HG03060 (cell line): ENCODE measurements around the gene NHLRC4.
"Not testable (repeated sequence)": the region's sequence is repeated elsewhere in the genome, so short reads cannot be mapped to it uniquely, and the experiment has no call there.

Source experiments
- ATAC-seq: cut with Tn5 transposase; IDR thresholded peaks from one replicate; pipeline ENCODE4 v1.9.1; 2021; ENCODE audit warnings: low read depth, moderate number of reproducible peaks; ENCODE audit not compliant: unreplicated experiment

NHLRC4 gene

DNA sequence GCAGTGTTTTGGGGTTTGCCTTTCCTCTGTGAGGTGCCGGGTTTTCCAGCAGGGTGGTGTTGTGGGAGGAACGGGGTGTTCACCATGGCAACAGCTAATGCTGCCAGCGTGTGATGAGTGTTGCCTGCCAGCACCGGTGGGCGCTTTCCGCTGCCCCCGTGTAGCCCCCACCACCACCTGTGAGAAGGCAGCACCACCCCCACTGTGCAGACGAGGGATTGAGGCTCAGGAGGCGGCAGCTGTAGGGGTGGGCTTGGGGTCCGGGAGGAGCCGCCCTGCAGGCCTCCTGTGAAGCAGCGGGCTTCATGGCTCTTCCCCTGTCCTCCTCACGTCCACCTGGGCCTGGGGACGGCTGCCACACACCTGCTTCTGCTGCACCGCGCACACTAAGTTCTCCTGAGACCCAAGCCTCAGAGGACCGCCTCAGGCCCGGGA, 28.3 kb downstream of the NHLRC4 start:
- ATAC-seq: no peak

DNA sequence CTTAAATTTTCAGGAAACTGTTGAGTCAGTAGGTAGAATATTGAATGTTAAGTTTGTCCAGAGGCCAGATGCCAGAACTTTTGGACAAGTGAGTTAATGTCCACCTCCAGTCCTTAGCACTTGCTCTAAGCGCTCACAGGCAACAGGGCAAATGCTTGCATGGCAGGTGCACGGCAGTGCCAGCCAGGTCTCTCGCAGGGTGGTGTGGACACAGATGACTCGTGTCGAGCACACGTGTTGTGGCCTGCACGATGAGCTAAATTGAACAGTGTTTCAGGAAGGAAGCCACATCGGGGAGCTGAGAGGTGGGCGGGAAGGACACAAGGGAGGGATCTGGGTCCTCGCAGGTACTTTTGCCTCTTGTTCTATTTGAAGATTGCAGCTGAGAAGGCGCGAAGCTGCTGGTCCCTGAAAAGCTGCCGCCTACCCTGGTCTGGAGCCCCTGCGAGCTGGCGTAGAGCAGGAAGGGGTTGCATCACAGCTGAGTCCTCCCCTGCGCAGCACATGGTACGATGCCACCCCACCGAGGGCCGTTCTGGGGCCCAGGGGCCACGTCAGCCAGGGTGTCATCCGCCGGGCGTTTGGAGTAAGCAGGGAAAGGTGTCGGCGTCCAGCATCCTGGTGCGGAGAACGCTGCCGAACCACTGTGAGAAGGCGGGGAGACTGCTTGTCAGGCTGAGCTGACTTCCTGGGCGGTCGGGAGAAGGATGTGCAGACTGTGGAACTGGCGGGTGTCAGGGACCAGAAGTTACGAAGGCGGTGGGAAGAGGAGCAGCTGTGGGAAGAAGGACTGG, 29.3 kb downstream of the NHLRC4 start:
- no peak for ATAC-seq

DNA sequence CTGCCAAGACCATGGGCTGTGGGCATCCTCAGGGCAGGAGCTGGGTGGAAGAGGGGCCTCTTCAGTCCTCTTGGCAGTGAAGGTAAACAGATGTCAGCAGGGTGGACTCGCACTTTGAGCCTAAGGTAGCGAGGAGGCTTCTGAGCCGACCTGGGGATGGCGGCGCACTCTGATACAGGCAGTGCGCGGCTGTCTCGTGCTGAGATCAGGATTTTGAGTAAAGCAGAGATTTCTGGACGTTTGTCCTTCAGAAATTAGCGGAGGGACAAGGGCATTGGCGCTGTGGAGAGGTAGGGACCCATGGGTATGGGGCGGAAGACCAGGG, 29.9 kb downstream of the NHLRC4 start:
- no peak for ATAC-seq

DNA sequence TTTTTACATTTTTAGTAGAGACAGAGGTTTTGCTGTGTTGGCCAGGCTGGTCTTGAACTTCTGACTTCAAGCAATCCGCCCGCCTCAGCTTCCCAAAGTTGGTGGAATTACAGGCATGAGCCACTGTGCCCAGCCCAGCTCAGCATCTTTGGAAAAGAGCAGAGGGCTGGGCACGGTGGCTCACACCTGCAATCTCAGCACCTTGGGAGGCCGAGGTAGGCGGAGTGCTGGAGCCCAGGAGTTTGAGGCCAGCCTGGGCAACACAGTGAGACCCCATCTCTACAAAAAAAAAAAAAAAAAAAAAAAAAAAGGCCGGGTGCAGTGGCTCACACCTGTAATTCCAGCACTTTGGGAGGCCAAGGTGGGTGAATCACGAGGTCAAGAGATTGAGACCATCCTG, 30.9 kb downstream of the NHLRC4 start:
- not testable (repeated sequence) for ATAC-seq

DNA sequence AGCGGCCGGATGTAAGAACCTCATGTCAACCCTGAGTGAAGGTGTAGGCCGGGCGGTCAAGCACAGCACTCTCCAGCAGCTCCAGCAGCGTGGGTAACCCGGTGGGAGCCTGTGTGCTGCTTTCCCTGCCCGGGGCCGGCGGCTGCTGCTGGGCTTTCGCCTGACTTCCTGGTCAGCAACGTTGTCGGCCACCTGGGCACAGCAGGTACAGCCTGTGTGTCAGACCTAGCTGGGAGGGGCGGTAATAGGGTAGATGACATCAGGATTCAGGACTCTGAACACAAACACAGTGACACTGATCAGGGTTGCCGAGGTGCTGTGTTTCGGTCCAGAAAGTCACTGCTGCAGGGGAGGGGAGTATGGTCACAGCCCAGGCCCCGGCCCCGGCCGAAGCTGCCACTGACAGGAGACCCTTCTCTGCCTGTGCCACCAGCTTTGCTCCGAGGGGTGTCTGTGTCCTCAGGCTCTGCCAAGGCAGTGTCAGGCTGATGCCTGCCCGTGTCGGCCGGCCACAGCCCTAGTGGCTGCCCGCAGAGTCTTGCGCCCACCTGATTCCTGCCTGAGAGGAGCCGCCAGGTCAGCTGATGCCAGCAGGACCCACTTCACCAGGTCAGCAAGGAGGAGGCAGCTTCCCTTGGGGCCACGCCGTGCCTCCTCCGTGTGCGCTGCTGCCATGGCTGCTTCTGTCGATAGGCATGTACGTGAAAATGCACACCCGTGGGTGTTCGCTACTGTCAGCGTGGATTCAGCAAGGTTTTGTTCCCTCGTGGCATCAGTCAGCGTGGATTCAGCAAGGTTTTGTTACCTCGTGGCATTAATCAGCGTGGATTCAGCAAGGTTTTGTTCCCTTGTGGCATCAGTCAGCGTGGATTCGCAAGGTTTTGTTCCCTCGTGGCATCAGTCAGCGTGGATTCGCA, 32.3 kb downstream of the NHLRC4 start:
- ATAC-seq: no peak

DNA sequence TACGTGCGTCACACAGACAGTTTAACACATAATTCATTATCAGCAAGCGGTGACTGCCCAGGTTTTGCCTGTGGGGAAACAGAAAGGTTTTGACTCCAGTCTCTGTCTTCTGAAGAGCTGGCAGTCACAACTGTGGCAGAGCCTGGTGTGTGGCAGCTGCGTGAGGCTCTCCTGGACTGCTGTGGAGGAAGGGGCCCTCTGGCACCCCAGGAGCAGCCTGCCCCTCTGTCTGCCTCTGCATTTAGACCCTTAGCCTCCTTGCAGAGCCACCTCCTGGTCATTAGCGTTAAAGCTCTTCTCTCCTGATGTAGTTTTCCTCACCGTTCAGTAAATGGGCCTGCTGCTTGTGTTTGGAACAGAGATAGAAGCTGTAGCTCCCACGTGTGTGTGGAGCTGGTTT, 34.0 kb downstream of the NHLRC4 start:
- ATAC-seq: no peak

GRCh38 chr16:603933-604332, 37.1 kb downstream of the NHLRC4 start:
- no peak for ATAC-seq

DNA sequence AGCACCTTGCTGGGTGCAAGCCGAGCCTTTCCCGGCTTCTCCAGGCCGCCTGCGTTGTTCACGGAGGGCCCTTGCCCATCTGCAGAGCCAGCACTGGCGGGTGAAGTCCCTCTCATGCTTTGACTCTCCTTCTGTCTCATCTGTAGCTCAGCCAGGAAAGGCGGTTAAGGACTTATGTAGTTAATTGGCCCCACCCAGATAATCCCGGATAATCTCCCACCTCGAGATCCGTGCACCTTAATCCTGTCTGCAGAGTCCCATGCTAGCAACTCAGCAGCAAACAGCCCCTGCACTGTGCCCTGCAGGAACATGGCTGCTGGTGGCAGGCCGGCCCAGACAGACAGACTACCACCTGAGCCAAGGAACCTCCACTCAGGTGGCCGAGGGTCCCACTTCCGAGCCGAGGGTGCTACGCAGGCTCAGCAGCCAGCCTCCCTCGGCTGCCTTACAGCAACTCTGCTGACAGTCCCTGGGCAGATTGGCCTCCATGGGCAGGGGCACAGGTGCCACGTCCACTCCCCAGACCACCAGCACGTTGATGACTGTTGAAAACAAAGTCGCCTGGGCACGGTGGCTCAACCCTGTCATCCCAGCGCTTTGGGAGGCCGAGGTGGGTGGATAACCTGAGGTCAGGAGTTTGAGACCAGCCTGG, 40.0 kb downstream of the NHLRC4 start:
- no peak for ATAC-seq

DNA sequence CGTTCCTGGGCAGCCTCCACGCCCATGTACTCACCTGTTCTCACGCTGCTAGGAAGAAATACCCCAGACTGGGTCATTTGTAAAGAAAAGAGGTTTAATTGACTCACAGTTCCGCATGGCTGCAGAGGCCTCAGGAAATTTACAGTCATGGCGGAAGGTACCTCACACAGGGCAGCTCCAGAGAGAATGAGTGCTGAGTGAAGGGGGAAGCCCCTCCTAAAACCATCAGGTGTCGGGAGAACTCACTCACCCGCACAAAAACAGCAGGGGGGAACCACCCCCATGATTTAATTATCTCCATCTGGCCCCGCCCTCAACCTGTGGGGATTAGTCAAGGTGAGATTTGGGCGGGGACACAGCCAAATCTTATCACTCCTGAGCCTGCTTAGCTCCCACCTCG, 41.2 kb downstream of the NHLRC4 start:
- ATAC-seq: no peak

DNA sequence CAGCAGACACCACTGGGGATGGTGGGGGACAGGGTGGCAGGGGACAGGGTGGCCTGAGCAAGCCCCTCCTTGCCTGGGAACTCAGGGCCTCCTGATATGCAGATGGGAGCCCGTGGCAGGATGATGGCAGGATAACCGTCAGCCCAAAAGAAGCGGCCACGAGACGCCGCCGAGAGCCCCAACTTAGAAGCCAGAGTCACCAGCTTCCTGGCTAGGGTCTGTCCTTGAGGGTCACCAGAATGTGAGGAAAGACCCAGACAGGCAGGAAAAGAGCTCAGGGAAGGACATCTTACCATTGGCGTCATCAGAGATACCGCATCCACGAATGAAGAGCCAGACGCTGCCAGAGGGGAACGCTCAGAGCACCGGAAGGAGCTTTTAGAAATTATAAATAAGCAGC, 42.5 kb downstream of the NHLRC4 start:
- ATAC-seq: no peak

- ATAC-seq: no peak
Observed at GRCh38 chr16:609984-610383, 43.2 kb downstream of the NHLRC4 start.

DNA sequence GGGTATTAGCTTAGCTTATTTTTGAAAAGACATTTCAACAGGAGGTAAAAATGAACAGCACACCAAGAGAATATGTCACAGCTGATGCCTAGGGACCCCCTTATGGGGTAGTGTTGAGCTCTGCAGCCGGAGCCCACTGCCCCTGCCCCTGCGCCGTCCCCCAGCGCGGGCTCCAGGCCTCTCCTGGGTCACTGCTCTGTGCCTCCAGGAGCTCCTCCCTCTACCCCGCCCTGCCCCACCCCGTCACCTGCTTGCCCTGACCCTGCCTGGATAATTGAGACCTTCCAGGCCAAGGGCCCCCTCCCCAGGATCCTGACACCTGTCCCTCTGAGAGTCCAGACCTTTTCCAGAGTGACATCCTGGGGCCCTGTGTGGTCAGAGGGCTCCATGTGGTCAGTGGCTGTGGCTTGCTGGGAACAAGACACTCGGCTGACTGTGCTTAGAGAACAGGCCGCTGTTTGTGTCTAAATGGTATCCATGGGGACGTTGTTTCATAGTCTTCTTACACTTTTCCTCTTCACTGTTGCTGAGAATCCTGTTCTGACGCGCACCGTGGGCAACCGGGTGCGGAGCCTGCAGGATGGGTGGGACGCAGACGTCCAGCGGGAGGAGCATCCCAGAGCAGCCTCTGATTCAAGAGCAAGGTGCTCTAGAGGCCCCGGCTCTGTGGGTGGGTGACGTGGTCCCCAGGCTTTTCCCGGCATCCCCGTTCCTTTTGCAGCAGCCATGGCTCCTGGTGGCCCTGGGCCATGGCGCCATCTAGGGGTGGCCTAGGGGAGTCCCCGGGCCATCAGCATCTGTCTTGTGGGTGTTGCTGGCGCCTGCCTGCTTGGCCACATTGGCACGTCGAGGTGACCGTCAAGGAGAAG, 43.9 kb downstream of the NHLRC4 start:
- no peak for ATAC-seq

GRCh38 chr16:615122-615521, 48.3 kb downstream of the NHLRC4 start:
- ATAC-seq: no peak

- no peak for ATAC-seq
Observed at GRCh38 chr16:616733-617586, 50.2 kb downstream of the NHLRC4 start.

DNA sequence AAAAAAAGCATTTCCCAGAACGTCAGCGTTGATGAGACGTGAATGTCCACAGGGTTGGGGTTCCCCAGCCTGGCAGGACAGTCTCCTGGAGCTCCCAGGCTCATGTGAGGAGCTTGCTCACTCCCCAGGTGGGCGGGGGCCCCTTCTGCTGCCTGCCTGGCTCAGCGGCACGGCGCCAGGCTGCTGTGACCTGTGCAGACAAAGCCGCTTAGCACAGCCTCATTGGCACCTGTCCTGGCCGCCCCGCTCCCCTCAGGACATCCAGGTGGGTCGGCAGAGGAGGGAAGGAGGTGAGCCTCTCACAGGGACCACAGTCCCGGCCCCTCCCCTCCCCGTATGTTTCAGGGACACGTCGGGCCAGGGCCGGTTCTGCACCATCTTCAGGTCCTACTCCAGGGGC, 51.0 kb downstream of the NHLRC4 start:
- no peak for ATAC-seq
